Lung microvascular endothelial cell (primary cell): ENCODE data around the gene CRACDL. TPM values are rescaled to one million over a fixed set of nuclear protein-coding genes. Genes with fewer than 3 reads are reported as not detected.
"Not testable (repeated sequence)": the region's sequence is repeated elsewhere in the genome, so short reads cannot be mapped to it uniquely, and the experiment has no call there.

Experiments used
- DNase-seq, 2 donors: peaks; one replicate each; pipeline versions ENCODE4 v3.0.0 to v3.0.0-alpha.2; 2010; ENCODE audit warnings: low read depth in 2 of 2
- total RNA-seq: library from RNA; depleted of rRNA; stranded (reverse); fragments of >200 nt; gene quantifications from 2 replicates; pipeline ENCODE4 v1.2.1, GENCODE V29; 2014

The CRACDL gene
- total RNA-seq, 1 donor from 2014 or later = 0.60 TPM

- no peak for DNase-seq
Observed at GRCh38 chr2:98907385-98907784, 28.6 kb downstream of the CRACDL start.

- DNase-seq = peak; percentile 28 to 63
Observed at GRCh38 chr2:98903767-98904485, 32.1 kb downstream of the CRACDL start.

- DNase-seq = no peak
Observed at GRCh38 chr2:98903064-98903355, 33.0 kb downstream of the CRACDL start.

- no peak for DNase-seq
Observed at GRCh38 chr2:98902209-98903063, 33.6 kb downstream of the CRACDL start.

GRCh38 chr2:98901702-98902101, 34.3 kb downstream of the CRACDL start:
- DNase-seq = no peak

- peak in 1 of 2 donors; percentile 20 for DNase-seq
Observed at GRCh38 chr2:98901291-98901690, 34.7 kb downstream of the CRACDL start.

GRCh38 chr2:98900721-98901120, 35.3 kb downstream of the CRACDL start:
- no peak for DNase-seq

- not testable (repeated sequence) for DNase-seq
Observed at GRCh38 chr2:98899703-98900078, 36.3 kb downstream of the CRACDL start.

- no peak for DNase-seq
Observed at GRCh38 chr2:98899041-98899702, 36.9 kb downstream of the CRACDL start.

- DNase-seq = no peak
Observed at GRCh38 chr2:98898423-98898841, 37.6 kb downstream of the CRACDL start.

GRCh38 chr2:98897746-98898145, 38.3 kb downstream of the CRACDL start:
- DNase-seq = no peak

- DNase-seq = no peak
Observed at GRCh38 chr2:98896944-98897343, 39.1 kb downstream of the CRACDL start.

- DNase-seq = no peak
Observed at GRCh38 chr2:98896416-98896815, 39.6 kb downstream of the CRACDL start.

- DNase-seq = no peak
Observed at GRCh38 chr2:98895901-98896300, 40.1 kb downstream of the CRACDL start.

GRCh38 chr2:98895221-98895620, 40.8 kb downstream of the CRACDL start:
- no peak for DNase-seq

- no peak for DNase-seq
Observed at GRCh38 chr2:98894331-98895000, 41.6 kb downstream of the CRACDL start.

- no peak for DNase-seq
Observed at GRCh38 chr2:98893911-98894321, 42.1 kb downstream of the CRACDL start.

- no peak for DNase-seq
Observed at GRCh38 chr2:98892871-98893270, 43.2 kb downstream of the CRACDL start.

- DNase-seq = peak in 1 of 2 donors; percentile 55
Observed at GRCh38 chr2:98891591-98891990, 44.4 kb downstream of the CRACDL start.

- no peak for DNase-seq
Observed at GRCh38 chr2:98886066-98886554, 49.9 kb downstream of the CRACDL start.

GRCh38 chr2:98884658-98885057, 51.4 kb downstream of the CRACDL start:
- DNase-seq = no peak

- peak in 1 of 2 donors; percentile 16 for DNase-seq
Observed at GRCh38 chr2:98883780-98884211, 52.2 kb downstream of the CRACDL start.
